GM23338 (cell line): ENCODE results near the gene ITGA7. TPM values are rescaled to one million over a fixed set of nuclear protein-coding genes. Genes with fewer than 3 reads are reported as not detected.
A peak's percentile ranks its signal among the peaks of the same experiment; 100 is the strongest.

Experiments
- ATAC-seq: fragments of 200-7000 bp; cut with Tn5 transposase; 3 replicates; pipeline ENCODE4 v1.9.1; 2020
- DNase-seq: peaks from one replicate; pipeline ENCODE4 v3.0.0-alpha.2; 2015; ENCODE audit warnings: low spot score
- H2AFZ ChIP-seq: fragments of 200-600 bp; sonication (generic); 2 replicates; pipeline ENCODE4 v1.8.0; 2016; ENCODE audit warnings: antibody characterized with exemption, mild to moderate bottlenecking, moderate library complexity
- H3F3A ChIP-seq: fragments of 200-600 bp; sonication (generic); replicated peaks from 2 replicates; pipeline ENCODE4 v1.8.0; 2017; ENCODE audit warnings: antibody characterized with exemption, mixed run types, low read depth
- H3K27ac ChIP-seq: fragments of 200-600 bp; sonication (generic); 2 replicates; pipeline ENCODE4 v1.6.1; 2016; ENCODE audit warnings: low read depth
- H3K27me3 ChIP-seq: fragments of 200-600 bp; sonication (generic); 2 replicates; pipeline ENCODE4 v1.8.0; 2016; ENCODE audit warnings: mild to moderate bottlenecking, mixed run types, moderate library complexity; ENCODE audit not compliant: insufficient read depth
- H3K36me3 ChIP-seq: fragments of 200-600 bp; sonication (generic); 2 replicates; pipeline ENCODE4 v1.8.0; 2016; ENCODE audit warnings: mild to moderate bottlenecking; ENCODE audit not compliant: insufficient read depth
- H3K4me1 ChIP-seq: fragments of 200-600 bp; sonication (generic); 2 replicates; pipeline ENCODE4 v1.8.0; 2016; ENCODE audit warnings: mild to moderate bottlenecking, moderate library complexity; ENCODE audit not compliant: insufficient read depth
- H3K4me2 ChIP-seq: fragments of 200-600 bp; sonication (generic); 2 replicates; pipeline ENCODE4 v1.7.1; 2017; ENCODE audit warnings: mixed run types
- H3K4me3 ChIP-seq: fragments of 200-600 bp; sonication (generic); 2 replicates; pipeline ENCODE4 v1.6.1; 2016; ENCODE audit warnings: mixed run types
- H3K79me2 ChIP-seq: fragments of 200-600 bp; sonication (generic); replicated peaks from 2 replicates; pipeline ENCODE4 v1.8.0; 2017; ENCODE audit warnings: mild to moderate bottlenecking; ENCODE audit not compliant: insufficient read depth
- H3K9me2 ChIP-seq: fragments of 200-600 bp; sonication (generic); 2 replicates; pipeline ENCODE4 v1.8.0; 2017; ENCODE audit not compliant: insufficient read depth
- H4K20me1 ChIP-seq: fragments of 200-600 bp; sonication (generic); replicated peaks from 2 replicates; pipeline ENCODE4 v1.8.0; 2017; ENCODE audit warnings: mild to moderate bottlenecking; ENCODE audit not compliant: insufficient read depth
- H3K27ac Mint-ChIP-seq: 2 replicates; pipeline ENCODE4 v1.8.0; 2020; ENCODE audit warnings: inconsistent platforms, mild to moderate bottlenecking, moderate library complexity, mixed read lengths
- H3K27me3 Mint-ChIP-seq: 3 replicates; pipeline ENCODE4 v1.8.0; 2022; ENCODE audit warnings: low read depth, mild to moderate bottlenecking, moderate library complexity, mixed read lengths, inconsistent platforms; ENCODE audit not compliant: insufficient read depth, poor library complexity
- H3K36me3 Mint-ChIP-seq: 3 replicates; pipeline ENCODE4 v1.8.0; 2021; ENCODE audit warnings: low read depth, mild to moderate bottlenecking, inconsistent platforms, moderate library complexity, mixed read lengths
- H3K4me1 Mint-ChIP-seq: 3 replicates; pipeline ENCODE4 v1.8.0; 2020; ENCODE audit warnings: mild to moderate bottlenecking, inconsistent platforms, mixed read lengths
- H3K4me3 Mint-ChIP-seq: 3 replicates; pipeline ENCODE4 v1.8.0; 2021; ENCODE audit warnings: moderate library complexity, mild to moderate bottlenecking, inconsistent platforms, mixed read lengths
- H3K9me3 Mint-ChIP-seq: 3 replicates; pipeline ENCODE4 v1.8.0; 2020; ENCODE audit warnings: moderate library complexity, mild to moderate bottlenecking, inconsistent platforms, mixed read lengths
- CREB1 ChIP-seq: fragments of 250-450 bp; sonication (Bioruptor Pico); IDR thresholded peaks from 2 replicates; pipeline ENCODE4 v1.5.0; 2020; ENCODE audit warnings: low read depth, mild to moderate bottlenecking, moderate library complexity
- EZH2 ChIP-seq: fragments of 200-600 bp; sonication (generic); IDR thresholded peaks from one replicate; pipeline ENCODE4 v1.8.0; 2017; ENCODE audit warnings: antibody characterized with exemption, mild to moderate bottlenecking, low read depth; ENCODE audit not compliant: unreplicated experiment
- EZH2phosphoT487 ChIP-seq: fragments of 200-600 bp; sonication (generic); IDR thresholded peaks from one replicate; pipeline ENCODE4 v1.8.1; 2018; ENCODE audit warnings: antibody characterized with exemption; ENCODE audit not compliant: unreplicated experiment
- JUNB ChIP-seq: IDR thresholded peaks from one replicate; pipeline ENCODE4 v1.6.1; 2016; ENCODE audit warnings: antibody characterized with exemption; ENCODE audit not compliant: unreplicated experiment
- NANOG ChIP-seq: IDR thresholded peaks from 2 replicates; pipeline ENCODE4 v1.6.1; 2016; ENCODE audit warnings: antibody characterized with exemption, borderline replicate concordance
- POLR2AphosphoS5 ChIP-seq: IDR thresholded peaks from 2 replicates; pipeline ENCODE4 v1.6.1; 2016; ENCODE audit warnings: antibody characterized with exemption, low read depth
- STAT1 ChIP-seq: IDR thresholded peaks from one replicate; pipeline ENCODE4 v1.6.1; 2016; ENCODE audit warnings: antibody characterized with exemption; ENCODE audit not compliant: unreplicated experiment
- ZNF114 ChIP-seq: fragments of 250-450 bp; sonication (Bioruptor Pico); IDR thresholded peaks from 2 replicates; pipeline ENCODE4 v1.5.0; 2020; ENCODE audit warnings: mild to moderate bottlenecking, moderate library complexity
- ZNF331 ChIP-seq: fragments of 250-450 bp; sonication (Bioruptor Pico); IDR thresholded peaks from 2 replicates; pipeline ENCODE4 v1.5.0; 2020; ENCODE audit warnings: low read depth, mild to moderate bottlenecking, moderate library complexity
- polyA plus RNA-seq: library from polyadenylated mRNA; unstranded; fragments of >200 nt; fragmentation: Nextera tagmentation; extraction: Ambion mirVana; gene quantifications from 2 replicates; pipeline ENCODE4 v1.2.1, GENCODE V29; 2016
- total RNA-seq: library from RNA; depleted of rRNA; stranded (reverse); fragments of >200 nt; shearing (Covaris generic); gene quantifications from 2 replicates; pipeline ENCODE4 v1.2.3, GENCODE V29; 2014
- TF ChIP-seq, protein P1 (sequence below): fragments of 250-450 bp; sonication (Bioruptor Pico); IDR thresholded peaks from 2 replicates; pipeline ENCODE4 v1.5.0; 2020; ENCODE audit warnings: mild to moderate bottlenecking, moderate library complexity
- TF ChIP-seq, protein P2 (sequence below), 2 experiments: fragments of 200-600 bp in 1 of 2; sonication (generic) in 1 of 2; conservative IDR thresholded peaks; 2 replicates each; pipeline versions ENCODE4 v1.5.1 to v1.6.1; 2016 to 2017; ENCODE audit warnings: antibody characterized with exemption in 2 of 2, low read depth in 2 of 2, mild to moderate bottlenecking in 2 of 2, moderate library complexity in 1 of 2
- TF ChIP-seq, protein P3 (sequence below): IDR thresholded peaks from one replicate; pipeline ENCODE4 v1.6.1; 2018; ENCODE audit warnings: antibody characterized with exemption; ENCODE audit not compliant: unreplicated experiment
- TF ChIP-seq, protein P4 (sequence below): IDR thresholded peaks from 2 replicates; pipeline ENCODE4 v1.6.1; 2016; ENCODE audit warnings: antibody characterized with exemption

The ITGA7 gene
- total and polyA plus RNA-seq, 2 experiments from 2014 or later = 20.0 to 49.1 TPM

DNA sequence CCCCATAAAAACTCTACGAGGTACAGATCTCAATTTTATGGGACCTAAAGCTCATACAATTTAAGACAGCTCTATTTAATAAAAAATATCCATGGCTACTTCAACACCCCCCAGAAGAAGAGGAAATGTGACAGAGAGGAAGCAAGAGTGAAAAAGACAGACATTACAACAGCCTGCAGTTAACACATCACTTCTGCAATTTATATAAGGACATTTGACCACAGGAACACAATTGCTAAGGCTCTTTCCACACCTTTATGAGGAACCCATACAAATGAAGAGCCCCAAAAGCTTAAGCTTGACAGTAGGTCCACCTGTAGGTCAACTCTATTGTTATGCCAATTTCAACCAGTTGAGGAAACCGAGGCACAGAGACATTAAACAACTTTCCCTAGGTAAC, 65.4 kb downstream of the ITGA7 start:
- Histone ChIP-seq H3K36me3 (no peaks in the 10 kb centered on the region), H3K4me2 (no peak overlapping the region), H3K27me3 (no peaks in the 10 kb centered on the region), H3F3A (no peaks in the 10 kb centered on the region), H2AFZ (peak overlapping the region; percentile 56), H3K9me2 (peaks cover 7% of the 10 kb centered on the region; the same call in 1 of the 2 replicates), H3K27ac (no peak overlapping the region), H3K4me1 (no peaks in the 10 kb centered on the region), H4K20me1 (no peaks in the 10 kb centered on the region), H3K4me3 (no peak overlapping the region), H3K79me2 (no peaks in the 10 kb centered on the region)
- Mint-ChIP-seq H3K36me3 (peaks cover 7% of the 10 kb centered on the region; the same call in 1 of the 3 replicates), H3K9me3 (peaks cover 12% of the 10 kb centered on the region), H3K4me1 (peaks cover 2% of the 10 kb centered on the region; the same call in 1 of the 3 replicates), H3K4me3 (no peak overlapping the region), H3K27me3 (peaks cover 5% of the 10 kb centered on the region), H3K27ac (no peak overlapping the region)
- TF ChIP-seq, protein P1, sequence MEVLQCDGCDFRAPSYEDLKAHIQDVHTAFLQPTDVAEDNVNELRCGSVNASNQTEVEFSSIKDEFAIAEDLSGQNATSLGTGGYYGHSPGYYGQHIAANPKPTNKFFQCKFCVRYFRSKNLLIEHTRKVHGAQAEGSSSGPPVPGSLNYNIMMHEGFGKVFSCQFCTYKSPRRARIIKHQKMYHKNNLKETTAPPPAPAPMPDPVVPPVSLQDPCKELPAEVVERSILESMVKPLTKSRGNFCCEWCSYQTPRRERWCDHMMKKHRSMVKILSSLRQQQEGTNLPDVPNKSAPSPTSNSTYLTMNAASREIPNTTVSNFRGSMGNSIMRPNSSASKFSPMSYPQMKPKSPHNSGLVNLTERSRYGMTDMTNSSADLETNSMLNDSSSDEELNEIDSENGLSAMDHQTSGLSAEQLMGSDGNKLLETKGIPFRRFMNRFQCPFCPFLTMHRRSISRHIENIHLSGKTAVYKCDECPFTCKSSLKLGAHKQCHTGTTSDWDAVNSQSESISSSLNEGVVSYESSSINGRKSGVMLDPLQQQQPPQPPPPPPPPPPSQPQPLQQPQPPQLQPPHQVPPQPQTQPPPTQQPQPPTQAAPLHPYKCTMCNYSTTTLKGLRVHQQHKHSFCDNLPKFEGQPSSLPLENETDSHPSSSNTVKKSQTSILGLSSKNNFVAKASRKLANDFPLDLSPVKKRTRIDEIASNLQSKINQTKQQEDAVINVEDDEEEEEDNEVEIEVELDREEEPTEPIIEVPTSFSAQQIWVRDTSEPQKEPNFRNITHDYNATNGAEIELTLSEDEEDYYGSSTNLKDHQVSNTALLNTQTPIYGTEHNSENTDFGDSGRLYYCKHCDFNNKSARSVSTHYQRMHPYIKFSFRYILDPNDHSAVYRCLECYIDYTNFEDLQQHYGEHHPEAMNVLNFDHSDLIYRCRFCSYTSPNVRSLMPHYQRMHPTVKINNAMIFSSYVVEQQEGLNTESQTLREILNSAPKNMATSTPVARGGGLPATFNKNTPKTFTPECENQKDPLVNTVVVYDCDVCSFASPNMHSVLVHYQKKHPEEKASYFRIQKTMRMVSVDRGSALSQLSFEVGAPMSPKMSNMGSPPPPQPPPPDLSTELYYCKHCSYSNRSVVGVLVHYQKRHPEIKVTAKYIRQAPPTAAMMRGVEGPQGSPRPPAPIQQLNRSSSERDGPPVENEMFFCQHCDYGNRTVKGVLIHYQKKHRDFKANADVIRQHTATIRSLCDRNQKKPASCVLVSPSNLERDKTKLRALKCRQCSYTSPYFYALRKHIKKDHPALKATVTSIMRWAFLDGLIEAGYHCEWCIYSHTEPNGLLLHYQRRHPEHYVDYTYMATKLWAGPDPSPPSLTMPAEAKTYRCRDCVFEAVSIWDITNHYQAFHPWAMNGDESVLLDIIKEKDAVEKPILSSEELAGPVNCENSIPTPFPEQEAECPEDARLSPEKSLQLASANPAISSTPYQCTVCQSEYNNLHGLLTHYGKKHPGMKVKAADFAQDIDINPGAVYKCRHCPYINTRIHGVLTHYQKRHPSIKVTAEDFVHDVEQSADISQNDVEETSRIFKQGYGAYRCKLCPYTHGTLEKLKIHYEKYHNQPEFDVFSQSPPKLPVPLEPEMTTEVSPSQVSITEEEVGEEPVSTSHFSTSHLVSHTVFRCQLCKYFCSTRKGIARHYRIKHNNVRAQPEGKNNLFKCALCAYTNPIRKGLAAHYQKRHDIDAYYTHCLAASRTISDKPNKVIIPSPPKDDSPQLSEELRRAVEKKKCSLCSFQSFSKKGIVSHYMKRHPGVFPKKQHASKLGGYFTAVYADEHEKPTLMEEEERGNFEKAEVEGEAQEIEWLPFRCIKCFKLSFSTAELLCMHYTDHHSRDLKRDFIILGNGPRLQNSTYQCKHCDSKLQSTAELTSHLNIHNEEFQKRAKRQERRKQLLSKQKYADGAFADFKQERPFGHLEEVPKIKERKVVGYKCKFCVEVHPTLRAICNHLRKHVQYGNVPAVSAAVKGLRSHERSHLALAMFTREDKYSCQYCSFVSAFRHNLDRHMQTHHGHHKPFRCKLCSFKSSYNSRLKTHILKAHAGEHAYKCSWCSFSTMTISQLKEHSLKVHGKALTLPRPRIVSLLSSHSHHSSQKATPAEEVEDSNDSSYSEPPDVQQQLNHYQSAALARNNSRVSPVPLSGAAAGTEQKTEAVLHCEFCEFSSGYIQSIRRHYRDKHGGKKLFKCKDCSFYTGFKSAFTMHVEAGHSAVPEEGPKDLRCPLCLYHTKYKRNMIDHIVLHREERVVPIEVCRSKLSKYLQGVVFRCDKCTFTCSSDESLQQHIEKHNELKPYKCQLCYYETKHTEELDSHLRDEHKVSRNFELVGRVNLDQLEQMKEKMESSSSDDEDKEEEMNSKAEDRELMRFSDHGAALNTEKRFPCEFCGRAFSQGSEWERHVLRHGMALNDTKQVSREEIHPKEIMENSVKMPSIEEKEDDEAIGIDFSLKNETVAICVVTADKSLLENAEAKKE (CRISPR knock-in tag) = no peak
- TF ChIP-seq POLR2AphosphoS5 (no peak), JUNB (no peak), STAT1 (no peak), ZNF114 (CRISPR knock-in tag) (no peak), NANOG (no peak), EZH2phosphoT487 (no peak), ZNF331 (CRISPR knock-in tag) (no peak), EZH2 (no peak), CREB1 (CRISPR knock-in tag) (no peak)
- TF ChIP-seq, protein P2, sequence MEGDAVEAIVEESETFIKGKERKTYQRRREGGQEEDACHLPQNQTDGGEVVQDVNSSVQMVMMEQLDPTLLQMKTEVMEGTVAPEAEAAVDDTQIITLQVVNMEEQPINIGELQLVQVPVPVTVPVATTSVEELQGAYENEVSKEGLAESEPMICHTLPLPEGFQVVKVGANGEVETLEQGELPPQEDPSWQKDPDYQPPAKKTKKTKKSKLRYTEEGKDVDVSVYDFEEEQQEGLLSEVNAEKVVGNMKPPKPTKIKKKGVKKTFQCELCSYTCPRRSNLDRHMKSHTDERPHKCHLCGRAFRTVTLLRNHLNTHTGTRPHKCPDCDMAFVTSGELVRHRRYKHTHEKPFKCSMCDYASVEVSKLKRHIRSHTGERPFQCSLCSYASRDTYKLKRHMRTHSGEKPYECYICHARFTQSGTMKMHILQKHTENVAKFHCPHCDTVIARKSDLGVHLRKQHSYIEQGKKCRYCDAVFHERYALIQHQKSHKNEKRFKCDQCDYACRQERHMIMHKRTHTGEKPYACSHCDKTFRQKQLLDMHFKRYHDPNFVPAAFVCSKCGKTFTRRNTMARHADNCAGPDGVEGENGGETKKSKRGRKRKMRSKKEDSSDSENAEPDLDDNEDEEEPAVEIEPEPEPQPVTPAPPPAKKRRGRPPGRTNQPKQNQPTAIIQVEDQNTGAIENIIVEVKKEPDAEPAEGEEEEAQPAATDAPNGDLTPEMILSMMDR (conservative IDR thresholded peaks at IDR 0.05; ENCODE audit: low read depth in 2 of 2) = no peak
- TF ChIP-seq, protein P3, sequence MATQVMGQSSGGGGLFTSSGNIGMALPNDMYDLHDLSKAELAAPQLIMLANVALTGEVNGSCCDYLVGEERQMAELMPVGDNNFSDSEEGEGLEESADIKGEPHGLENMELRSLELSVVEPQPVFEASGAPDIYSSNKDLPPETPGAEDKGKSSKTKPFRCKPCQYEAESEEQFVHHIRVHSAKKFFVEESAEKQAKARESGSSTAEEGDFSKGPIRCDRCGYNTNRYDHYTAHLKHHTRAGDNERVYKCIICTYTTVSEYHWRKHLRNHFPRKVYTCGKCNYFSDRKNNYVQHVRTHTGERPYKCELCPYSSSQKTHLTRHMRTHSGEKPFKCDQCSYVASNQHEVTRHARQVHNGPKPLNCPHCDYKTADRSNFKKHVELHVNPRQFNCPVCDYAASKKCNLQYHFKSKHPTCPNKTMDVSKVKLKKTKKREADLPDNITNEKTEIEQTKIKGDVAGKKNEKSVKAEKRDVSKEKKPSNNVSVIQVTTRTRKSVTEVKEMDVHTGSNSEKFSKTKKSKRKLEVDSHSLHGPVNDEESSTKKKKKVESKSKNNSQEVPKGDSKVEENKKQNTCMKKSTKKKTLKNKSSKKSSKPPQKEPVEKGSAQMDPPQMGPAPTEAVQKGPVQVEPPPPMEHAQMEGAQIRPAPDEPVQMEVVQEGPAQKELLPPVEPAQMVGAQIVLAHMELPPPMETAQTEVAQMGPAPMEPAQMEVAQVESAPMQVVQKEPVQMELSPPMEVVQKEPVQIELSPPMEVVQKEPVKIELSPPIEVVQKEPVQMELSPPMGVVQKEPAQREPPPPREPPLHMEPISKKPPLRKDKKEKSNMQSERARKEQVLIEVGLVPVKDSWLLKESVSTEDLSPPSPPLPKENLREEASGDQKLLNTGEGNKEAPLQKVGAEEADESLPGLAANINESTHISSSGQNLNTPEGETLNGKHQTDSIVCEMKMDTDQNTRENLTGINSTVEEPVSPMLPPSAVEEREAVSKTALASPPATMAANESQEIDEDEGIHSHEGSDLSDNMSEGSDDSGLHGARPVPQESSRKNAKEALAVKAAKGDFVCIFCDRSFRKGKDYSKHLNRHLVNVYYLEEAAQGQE = no peak
- TF ChIP-seq, protein P4, sequence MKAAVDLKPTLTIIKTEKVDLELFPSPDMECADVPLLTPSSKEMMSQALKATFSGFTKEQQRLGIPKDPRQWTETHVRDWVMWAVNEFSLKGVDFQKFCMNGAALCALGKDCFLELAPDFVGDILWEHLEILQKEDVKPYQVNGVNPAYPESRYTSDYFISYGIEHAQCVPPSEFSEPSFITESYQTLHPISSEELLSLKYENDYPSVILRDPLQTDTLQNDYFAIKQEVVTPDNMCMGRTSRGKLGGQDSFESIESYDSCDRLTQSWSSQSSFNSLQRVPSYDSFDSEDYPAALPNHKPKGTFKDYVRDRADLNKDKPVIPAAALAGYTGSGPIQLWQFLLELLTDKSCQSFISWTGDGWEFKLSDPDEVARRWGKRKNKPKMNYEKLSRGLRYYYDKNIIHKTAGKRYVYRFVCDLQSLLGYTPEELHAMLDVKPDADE = no peak
- DNase-seq (no peak), ATAC-seq (no peak)
